H1 (cell line): ENCODE measurements around the gene MORF4L1.

Experiments
- ASH2L ChIP-seq: fragments of 200-600, 300-600 bp; sonication (generic); IDR thresholded peaks from one replicate; pipeline ENCODE4 v1.7.1; 2017; ENCODE audit warnings: low read length
- CTCF ChIP-seq, 3 experiments: IDR thresholded peaks; 1 replicate in 2 of 3; 2 replicates in 1 of 3; pipeline versions ENCODE4 v1.5.1 to v1.6.1; 2011; ENCODE audit warnings: low read length in 3 of 3, mild to moderate bottlenecking in 3 of 3, inconsistent platforms in 2 of 3, low read depth in 1 of 3, moderate library complexity in 1 of 3; ENCODE audit not compliant: insufficient read depth in 1 of 3; ENCODE audit errors: control extremely low read depth in 1 of 3
- GTF2F1 ChIP-seq: IDR thresholded peaks from 2 replicates; pipeline ENCODE4 v1.6.1; 2012; ENCODE audit warnings: low read depth, low read length, improper control_type of control experiment, borderline replicate concordance
- POLR2A ChIP-seq, 2 experiments: IDR thresholded peaks; 1 replicate in 1 of 2; 2 replicates in 1 of 2; pipeline ENCODE4 v1.6.1; 2011; ENCODE audit warnings: low read depth in 2 of 2, low read length in 2 of 2, mild to moderate bottlenecking in 2 of 2; ENCODE audit errors: control extremely low read depth in 1 of 2
- POLR2AphosphoS5 ChIP-seq: IDR thresholded peaks from 2 replicates; pipeline ENCODE4 v1.6.1; 2011; ENCODE audit warnings: low read depth, low read length
- RFX5 ChIP-seq: IDR thresholded peaks from 2 replicates; pipeline ENCODE4 v1.6.1; 2011; ENCODE audit warnings: low read depth, low read length, improper control_type of control experiment, borderline replicate concordance

- TF ChIP-seq GTF2F1 (no peak), CTCF (IDR thresholded peaks at IDR 0.05; ENCODE audit: control extremely low read depth in 1 of 3, insufficient read depth in 1 of 3, low read depth in 1 of 3, low read length in 3 of 3) (no peak), RFX5 (no peak), POLR2A (IDR thresholded peaks at IDR 0.05; ENCODE audit: control extremely low read depth in 1 of 2, low read depth in 2 of 2, low read length in 2 of 2) (no peak), ASH2L (no peak), POLR2AphosphoS5 (no peak)
These were observed 45.2 kb downstream of the MORF4L1 start for GRCh38 chr15:78917888-78918287.
